Frontal cortex (tissue), 4 donors: ENCODE data around the gene SLC6A16. TPM values are rescaled to one million over a fixed set of nuclear protein-coding genes. Genes with fewer than 3 reads are reported as not detected.
"Not testable (repeated sequence)": the region's sequence is repeated elsewhere in the genome, so short reads cannot be mapped to it uniquely, and the experiment has no call there.

Experiments
- DNase-seq, 2 donors: peaks; one replicate each; pipeline ENCODE4 v3.0.0; 2012; ENCODE audit warnings: low spot score in 2 of 2
- FAIRE-seq: peaks from 2 replicates; lab custom pipeline; 2012; peaks lifted over from hg19 to GRCh38; lab: Jason Lieb, UNC
- total RNA-seq: library from RNA; depleted of rRNA; stranded (reverse); fragments of >200 nt; gene quantifications from one replicate; pipeline ENCODE4 v1.2.3, GENCODE V29; 2014
- donor health status: control.
- donor health status: control.
- donor health status: control.

The SLC6A16 gene
- total RNA-seq, result not detected

DNA sequence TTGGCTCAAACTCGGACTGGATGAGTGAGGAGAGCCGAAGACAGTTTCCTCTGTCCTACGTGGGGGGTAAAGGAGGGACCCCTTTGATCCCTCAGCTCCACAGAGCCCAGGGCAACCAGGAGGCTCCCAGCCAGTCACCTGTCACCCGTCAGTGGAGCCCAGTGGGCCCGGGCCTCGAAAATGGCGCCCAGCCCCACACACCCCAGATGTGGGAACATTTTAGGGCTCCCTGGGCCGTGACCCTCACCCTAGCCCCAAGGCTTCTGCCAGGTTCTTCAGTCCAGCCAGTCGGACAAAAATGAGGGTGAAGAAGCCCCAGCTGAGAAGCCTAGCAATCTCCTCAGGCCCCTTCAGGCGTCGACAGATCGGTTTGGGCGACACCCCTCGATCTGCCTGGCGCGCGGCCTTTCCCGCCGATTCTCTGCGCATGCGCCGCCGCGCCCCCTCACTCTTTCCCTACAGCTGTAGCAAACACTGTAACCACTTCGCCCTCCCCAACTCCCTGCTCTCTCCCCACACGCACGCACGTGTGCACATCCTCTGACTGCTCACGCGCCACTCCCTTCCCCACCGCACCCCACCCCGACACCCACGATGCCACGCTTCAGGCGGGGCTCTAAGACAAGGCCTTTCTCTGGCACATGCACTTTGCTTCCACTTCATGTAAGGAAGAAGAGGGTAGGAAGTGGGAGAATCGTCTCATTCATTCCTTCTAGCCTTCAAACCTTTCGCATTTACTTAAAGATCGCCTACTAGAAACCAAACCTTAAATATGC, at the start of gene SLC6A16:
SLC6A16 (minus strand) TSS at position 391 of the 776 bp plus-strand sequence. CDS start 13,844 bp downstream, outside the sequence.
- FAIRE-seq (no peak), DNase-seq (no peak)

GRCh38 chr19:49373174-49373573, 48.2 kb upstream of the SLC6A16 start:
- not testable (repeated sequence) for FAIRE-seq, DNase-seq

DNA sequence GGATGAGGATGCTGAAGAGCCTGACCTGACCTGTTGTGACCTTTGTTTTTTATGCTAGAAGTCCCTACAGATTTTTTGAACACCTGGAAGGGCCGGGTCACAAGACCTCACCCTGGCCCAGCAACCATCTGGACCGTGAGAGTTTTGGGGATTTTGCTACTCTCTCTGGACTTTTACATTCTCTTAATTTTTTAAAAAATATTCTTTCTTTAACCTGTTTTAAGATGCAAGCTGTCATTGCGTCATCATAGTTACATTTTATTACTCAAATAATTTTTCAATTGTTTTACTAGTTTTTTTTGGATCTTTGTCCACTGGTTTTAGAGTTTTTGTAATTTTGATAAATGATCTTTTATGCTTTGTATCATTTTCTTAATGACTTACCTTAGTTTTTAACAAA, 46.2 kb upstream of the SLC6A16 start:
- no peak for DNase-seq
- FAIRE-seq, result no peak

DNA sequence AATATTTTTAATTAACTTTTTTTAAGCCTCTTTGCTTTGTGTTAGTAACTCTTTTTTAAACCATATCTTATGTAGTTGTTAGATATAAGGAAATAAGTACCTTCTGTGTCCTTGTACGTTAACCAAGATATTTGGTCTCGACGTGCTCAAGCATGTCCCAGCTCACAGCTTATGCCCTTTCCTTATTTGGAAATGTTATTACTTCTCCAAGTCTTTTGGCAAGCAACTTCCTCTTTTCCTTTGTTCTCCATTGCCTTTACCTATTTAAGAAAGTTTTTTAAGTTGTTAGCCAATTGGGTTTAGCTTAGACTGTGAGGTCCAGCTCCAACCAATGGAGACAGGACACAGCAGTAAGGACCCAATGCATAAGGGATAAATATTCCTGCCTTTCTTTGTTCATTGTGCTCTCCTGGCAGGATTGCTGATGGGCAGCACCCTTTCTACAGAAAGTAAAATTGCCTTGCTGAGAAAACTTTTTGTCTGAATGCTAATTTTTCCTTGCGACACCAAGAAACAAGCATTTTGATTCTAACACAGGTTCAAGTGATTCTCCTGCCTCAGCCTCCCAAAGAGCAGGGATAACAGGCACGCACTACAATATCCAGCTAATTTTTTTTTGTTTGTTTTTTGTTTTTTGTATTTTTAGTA, 43.8 kb upstream of the SLC6A16 start:
- DNase-seq (no peak), FAIRE-seq (no peak)

- no peak for DNase-seq
- FAIRE-seq, result no peak
Observed at GRCh38 chr19:49366110-49366509, 41.1 kb upstream of the SLC6A16 start.

DNA sequence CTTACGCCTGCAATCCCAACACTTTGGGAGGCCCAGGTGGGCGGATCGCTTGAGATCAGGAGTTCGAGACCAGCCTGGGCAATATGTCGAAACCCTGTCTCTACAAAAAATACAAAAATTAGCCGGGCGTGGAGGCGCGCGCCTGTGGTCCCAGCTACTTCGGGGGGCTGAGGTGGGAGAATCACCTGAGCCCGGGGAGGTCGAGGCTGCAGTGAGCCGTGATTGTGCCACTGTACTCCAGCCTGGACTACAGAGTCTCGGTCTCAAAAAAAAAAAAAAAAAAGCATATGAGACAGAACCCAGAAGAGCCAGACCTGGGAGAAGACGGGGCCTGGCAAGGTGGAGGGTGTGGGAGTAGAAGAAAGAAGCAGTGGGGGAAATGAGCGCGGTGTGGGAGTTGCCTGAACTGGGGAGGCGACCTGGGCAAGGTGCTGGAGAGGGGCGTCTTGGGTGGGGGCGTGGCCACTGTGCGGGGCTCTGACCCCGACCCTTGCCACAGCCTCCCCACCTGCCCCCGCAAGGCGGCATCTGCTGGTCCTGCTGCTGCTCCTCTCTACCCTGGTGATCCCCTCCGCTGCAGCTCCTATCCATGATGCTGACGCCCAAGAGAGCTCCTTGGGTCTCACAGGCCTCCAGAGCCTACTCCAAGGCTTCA, 39.2 kb upstream of the SLC6A16 start:
- FAIRE-seq, result no peak
- DNase-seq, result no peak

DNA sequence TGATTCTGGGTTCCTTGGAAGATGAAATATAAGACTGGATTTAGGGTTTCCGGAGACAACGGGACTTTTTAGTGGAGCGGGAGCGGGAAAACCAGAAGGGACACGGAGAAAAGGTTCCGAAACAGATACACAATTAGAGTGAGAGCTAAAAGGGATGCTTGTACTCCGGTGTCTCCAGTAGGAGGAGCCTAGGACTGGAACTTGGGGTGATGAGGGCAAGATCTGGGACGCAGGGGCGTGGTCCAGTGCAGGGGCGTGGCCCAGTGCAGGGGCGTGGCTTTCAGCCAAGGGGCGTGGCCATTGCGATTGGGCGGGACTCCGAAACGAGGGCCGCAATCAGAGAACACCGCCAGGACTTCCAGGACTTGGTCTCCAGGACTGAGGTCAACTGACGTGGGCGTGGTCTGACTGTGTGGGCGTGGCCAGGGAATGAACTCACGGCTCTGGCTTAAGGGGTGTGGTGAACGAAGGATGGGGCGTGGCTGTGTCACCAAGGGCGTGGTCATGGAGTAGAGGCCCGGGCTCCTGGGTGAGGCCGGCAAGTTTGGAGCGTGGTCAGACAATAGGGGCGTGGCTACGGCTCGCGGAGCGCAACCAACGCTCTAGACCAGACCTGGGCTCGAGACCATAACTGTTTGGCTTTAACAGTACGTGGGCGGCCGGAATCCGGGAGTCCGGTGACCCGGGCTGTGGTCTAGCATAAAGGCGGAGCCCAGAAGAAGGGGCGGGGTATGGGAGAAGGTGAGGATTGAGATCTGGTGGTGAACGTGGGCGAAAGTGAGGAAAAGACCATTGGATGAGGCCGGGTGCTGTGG, 38.5 kb upstream of the SLC6A16 start, which contains the start of gene DKKL1:
DKKL1 (plus strand) TSS at position 610 of the 815 bp plus-strand sequence; CDS start at position 732, 122 bp downstream.
- FAIRE-seq, result no peak
- DNase-seq, result peak; percentile 64 to 84

- FAIRE-seq (no peak), DNase-seq (no peak)
Observed at GRCh38 chr19:49362929-49363267, 37.9 kb upstream of the SLC6A16 start.

DNA sequence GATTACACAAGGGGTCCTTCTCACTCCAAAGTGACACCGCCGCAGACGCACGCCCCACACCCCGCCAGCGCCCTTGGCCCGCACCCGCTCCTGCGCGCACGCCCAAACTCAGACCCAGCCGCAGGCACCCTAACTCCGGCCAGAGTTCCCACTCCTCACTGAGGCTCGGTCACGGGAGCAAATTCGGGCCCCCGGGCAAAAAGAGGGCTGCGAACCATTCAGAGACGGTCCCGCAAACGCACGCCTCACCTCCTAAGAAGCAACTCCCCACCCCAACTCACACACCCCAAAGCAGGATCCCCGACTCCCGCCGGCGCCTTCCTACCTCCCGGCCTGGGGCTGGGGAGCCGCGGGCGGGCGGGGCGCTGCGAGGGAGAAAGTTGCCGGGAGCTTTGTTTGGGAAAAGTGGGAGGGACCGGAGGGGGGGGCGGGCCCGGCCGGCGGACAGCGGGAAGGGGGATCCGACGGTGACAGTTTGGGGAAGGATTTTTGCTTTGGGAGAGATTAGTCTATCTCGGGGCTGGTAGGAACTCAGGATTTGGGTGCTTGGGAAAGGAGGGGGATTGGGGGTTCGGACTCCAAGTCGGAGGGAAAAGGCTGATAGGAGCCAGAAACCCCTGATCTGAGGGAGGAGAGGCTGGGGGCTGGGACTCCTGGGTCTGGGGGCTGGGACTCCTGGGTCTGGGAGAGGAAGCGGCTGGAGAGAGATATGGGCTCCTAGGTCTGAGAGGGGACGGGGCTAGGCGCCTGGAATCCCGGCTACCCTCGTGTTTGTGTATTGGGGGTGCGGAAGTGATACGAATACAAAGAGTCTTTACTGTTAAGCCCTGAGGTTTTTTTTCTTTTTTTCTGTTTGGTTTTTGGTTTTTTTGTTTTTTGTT, 37.3 kb upstream of the SLC6A16 start, which contains the start of gene TEAD2:
TEAD2 (minus strand) TSS at position 369 of the 881 bp plus-strand sequence. CDS start 2,341 bp downstream, outside the sequence.
- DNase-seq (peak in 1 of 2 donors; percentile 60), FAIRE-seq (no peak)

DNA sequence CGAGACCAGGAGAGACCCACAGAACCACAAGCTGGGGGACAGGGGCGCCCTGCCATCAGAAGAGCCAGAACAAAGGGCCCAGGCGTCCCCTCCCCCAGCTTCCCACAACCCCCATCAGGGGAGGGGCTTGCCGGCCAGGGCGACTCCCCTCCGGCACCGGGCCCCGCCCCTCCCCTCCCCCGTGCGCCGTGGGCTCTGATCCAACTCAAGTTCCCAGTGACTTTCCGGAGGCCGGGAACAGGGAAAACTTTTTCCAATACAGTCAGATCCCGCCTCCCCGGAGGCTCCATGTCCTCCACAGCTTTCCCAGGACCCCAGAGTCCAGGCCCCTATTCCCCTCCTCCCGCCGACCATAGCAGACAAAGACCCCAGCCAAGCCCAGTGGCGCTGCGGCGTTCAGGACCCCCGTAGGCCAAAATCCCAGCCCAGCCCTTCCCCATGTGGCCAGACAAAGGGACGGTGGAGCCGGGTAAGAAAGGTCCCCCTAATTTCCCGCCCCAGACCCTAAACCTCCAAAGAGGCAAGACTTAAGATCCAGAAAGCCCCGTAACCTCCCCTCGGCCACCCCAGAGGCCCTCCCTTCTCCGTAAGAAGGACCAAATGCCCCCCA, 36.6 kb upstream of the SLC6A16 start:
- DNase-seq, result peak; percentile 55 to 68
- FAIRE-seq, result no peak

DNA sequence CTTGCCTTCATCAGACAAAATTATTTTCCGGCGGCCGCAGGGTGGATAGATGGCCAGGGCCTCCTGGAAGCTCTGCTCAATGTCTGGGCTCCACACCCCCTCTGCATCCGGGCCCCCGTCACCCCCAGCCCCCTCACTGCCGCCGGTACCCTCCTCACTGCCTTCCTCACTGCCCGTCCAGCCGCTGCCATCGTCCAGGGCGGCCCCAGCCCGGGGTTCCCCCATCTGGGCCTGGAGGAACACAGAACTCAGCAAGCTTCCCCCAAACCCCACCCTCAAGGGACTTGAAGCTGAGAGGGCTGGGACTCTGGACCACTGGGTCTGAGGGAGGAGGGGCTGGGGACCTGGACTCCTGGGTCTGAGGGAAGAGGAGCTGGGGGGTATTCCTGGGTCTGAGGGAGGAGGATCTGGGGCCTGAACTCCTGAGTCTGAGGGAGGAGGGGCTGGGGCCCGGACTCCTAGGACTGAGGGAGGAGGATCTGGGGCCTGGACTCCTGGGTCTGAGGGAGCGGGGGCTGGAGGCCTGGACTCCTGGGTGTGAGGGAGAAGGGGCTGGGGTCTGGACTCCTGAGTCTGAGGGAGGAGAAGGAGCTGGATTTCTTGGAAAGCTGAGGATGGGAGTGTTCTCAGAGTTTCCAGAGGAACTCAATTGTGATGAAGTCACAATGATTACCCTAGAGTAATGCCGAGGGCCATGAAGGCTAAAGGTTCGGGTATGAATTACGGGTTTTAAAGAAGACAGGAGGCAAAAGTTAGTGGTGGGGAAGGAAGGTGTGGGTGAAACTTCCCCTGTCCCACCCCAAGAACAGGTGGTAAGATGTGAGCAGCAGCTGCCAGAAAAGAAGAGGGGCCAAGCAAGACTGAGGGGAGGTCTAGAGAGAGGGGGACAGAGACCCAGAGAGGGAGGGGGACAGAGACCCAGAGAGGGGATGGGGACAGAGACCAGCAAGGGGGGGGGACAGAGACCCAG, 35.1 kb upstream of the SLC6A16 start:
- no peak for FAIRE-seq
- no peak for DNase-seq

DNA sequence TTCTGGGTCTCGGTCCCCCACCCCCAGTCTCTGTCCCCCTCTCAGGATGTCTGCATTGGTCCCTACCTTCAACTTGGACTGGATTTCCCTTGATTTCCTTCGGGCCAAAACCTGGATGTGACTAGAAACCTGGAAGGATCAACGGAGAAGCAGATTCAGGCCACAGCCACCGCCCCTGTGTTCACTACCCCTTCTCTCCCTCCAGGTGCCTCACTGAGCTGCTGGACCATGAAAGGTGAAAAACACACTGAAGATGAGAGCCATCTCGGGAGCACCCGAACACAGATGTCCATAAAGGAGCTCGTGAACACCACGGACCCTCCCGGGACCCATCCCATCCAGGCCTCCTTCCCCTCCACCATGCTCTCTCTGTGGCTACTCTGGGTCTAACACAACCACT, 32.2 kb upstream of the SLC6A16 start:
- DNase-seq, result no peak
- no peak for FAIRE-seq

GRCh38 chr19:49356382-49356781, 31.4 kb upstream of the SLC6A16 start:
- DNase-seq (no peak), FAIRE-seq (no peak)

GRCh38 chr19:49355909-49356353, 30.9 kb upstream of the SLC6A16 start:
- DNase-seq, result no peak
- FAIRE-seq, result no peak

- DNase-seq (no peak), FAIRE-seq (no peak)
Observed at GRCh38 chr19:49349567-49349966, 24.6 kb upstream of the SLC6A16 start.

- DNase-seq (no peak), FAIRE-seq (no peak)
Observed at GRCh38 chr19:49348305-49349189, 23.6 kb upstream of the SLC6A16 start.
